Astrocyte of the cerebellum (primary cell): ENCODE data around the gene SERTAD3.
A peak's percentile ranks its signal among the peaks of the same experiment; 100 is the strongest.
"Not testable (repeated sequence)": the region's sequence is repeated elsewhere in the genome, so short reads cannot be mapped to it uniquely, and the experiment has no call there.

Experiments
- DNase-seq: peaks from one replicate; pipeline ENCODE4 v3.0.0-alpha.2; 2011; ENCODE audit warnings: low read depth
- H3K4me3 ChIP-seq: 2 replicates; pipeline ENCODE4 v1.5.1; 2011; ENCODE audit warnings: mild to moderate bottlenecking, low read depth, low read length, moderate library complexity
- CTCF ChIP-seq: IDR thresholded peaks from 2 replicates; pipeline ENCODE4 v1.5.1; 2012; ENCODE audit warnings: low read length, low read depth, moderate library complexity, mild to moderate bottlenecking; ENCODE audit errors: missing control alignments
- in situ Hi-C: cut with HindIII; loops from 2 replicates; pipeline ENCODE4 v1.10.0; 2017; ENCODE audit warnings: low sequenced_read_pairs

SERTAD3 gene

GRCh38 chr19:40441719-40442253, 2.3 kb downstream of the SERTAD3 start:
- no peak for TF ChIP-seq CTCF
- in situ Hi-C loops, result loop anchor here (10.0 kb wide), 1 partner anchor 113 kb away; no protein-coding TSS in a partner anchor
- no peak overlapping the region for H3K4me3 ChIP-seq
- DNase-seq, result no peak

GRCh38 chr19:40438284-40438683, 5.9 kb downstream of the SERTAD3 start:
- H3K4me3 ChIP-seq, result no peak overlapping the region
- in situ Hi-C loops, result no loop called here
- no peak for DNase-seq
- no peak for TF ChIP-seq CTCF

- peak; percentile 65 for DNase-seq
- no peak for TF ChIP-seq CTCF
- peak overlapping the region; percentile 40 for H3K4me3 ChIP-seq
- in situ Hi-C loops, result no loop called here
Observed at GRCh38 chr19:40433391-40434216, 10.5 kb downstream of the SERTAD3 start.

GRCh38 chr19:40432760-40433159, 11.4 kb downstream of the SERTAD3 start:
- DNase-seq, in situ Hi-C loops: not testable (repeated sequence)
- peak overlapping the region; percentile 40 for H3K4me3 ChIP-seq

GRCh38 chr19:40431698-40432097, 12.4 kb downstream of the SERTAD3 start:
- DNase-seq, result no peak
- H3K4me3 ChIP-seq, result no peak overlapping the region
- TF ChIP-seq CTCF, result no peak
- in situ Hi-C loops, result no loop called here

- DNase-seq, in situ Hi-C loops, H3K4me3 ChIP-seq: not testable (repeated sequence)
Observed at GRCh38 chr19:40430242-40430641, 13.9 kb downstream of the SERTAD3 start.

GRCh38 chr19:40428197-40428596, 15.9 kb downstream of the SERTAD3 start:
- in situ Hi-C loops, H3K4me3 ChIP-seq, DNase-seq: not testable (repeated sequence)

- H3K4me3 ChIP-seq, result peak within 1 kb of the TSS; percentile 89
- in situ Hi-C loops, result no loop called here
- peak; percentile 98 for DNase-seq
- TF ChIP-seq CTCF, result peak; percentile 66
Observed at GRCh38 chr19:40425450-40426287, 18.5 kb downstream of the SERTAD3 start, which contains the start of gene SERTAD1. Gene SERTAD1 (minus strand): TSS chr19:40425992. CDS start chr19:40423546, 2,446 bp downstream.
